Endothelial cell of umbilical vein (primary cell): Measurements from ENCODE around the gene GSKIP.

Experiments used
- POLR2A ChIP-seq: IDR thresholded peaks from 2 replicates; pipeline ENCODE4 v1.6.1; 2012; ENCODE audit warnings: low read depth, mild to moderate bottlenecking, control low read depth, low read length
- TF ChIP-seq, protein P1 (sequence below), 2 donors: IDR thresholded peaks; 1 replicate in 1 of 2; 2 replicates in 1 of 2; pipeline ENCODE4 v1.5.1; 2011; ENCODE audit warnings: low read length in 2 of 2, mild to moderate bottlenecking in 2 of 2, moderate library complexity in 2 of 2, control low read depth in 1 of 2, inconsistent platforms in 1 of 2, low read depth in 1 of 2; ENCODE audit not compliant: insufficient read depth in 1 of 2; ENCODE audit errors: extremely low read depth in 1 of 2

DNA sequence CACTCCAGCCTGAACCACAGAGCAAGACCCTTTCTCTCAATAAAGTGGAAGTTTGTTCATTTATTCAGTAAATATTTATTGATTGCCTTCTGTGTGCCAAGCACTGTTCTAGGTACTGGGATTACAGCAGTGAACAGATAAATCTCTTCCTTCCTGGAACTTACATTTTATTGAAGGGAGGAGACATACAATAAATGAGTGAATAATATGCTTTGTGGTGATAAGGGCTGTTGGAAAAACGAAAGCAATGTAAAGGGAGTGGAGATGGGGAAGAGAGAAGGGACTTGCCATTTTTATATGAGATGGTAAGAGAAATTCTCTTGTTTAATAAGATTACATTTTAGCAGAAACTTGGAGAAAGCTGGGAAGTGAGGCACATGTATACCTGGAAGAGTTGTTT lies 1.6 kb downstream of the GSKIP start:
- TF ChIP-seq POLR2A: no peak
- TF ChIP-seq, protein P1, sequence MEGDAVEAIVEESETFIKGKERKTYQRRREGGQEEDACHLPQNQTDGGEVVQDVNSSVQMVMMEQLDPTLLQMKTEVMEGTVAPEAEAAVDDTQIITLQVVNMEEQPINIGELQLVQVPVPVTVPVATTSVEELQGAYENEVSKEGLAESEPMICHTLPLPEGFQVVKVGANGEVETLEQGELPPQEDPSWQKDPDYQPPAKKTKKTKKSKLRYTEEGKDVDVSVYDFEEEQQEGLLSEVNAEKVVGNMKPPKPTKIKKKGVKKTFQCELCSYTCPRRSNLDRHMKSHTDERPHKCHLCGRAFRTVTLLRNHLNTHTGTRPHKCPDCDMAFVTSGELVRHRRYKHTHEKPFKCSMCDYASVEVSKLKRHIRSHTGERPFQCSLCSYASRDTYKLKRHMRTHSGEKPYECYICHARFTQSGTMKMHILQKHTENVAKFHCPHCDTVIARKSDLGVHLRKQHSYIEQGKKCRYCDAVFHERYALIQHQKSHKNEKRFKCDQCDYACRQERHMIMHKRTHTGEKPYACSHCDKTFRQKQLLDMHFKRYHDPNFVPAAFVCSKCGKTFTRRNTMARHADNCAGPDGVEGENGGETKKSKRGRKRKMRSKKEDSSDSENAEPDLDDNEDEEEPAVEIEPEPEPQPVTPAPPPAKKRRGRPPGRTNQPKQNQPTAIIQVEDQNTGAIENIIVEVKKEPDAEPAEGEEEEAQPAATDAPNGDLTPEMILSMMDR (IDR thresholded peaks at IDR 0.05; ENCODE audit: extremely low read depth in 1 of 2, insufficient read depth in 1 of 2, low read depth in 1 of 2, low read length in 2 of 2): no peak
